Endothelial cell of umbilical vein (primary cell): ENCODE data around the gene NRP2.

ENCODE experiments used
- EZH2 ChIP-seq: IDR thresholded peaks from 2 replicates; pipeline ENCODE4 v1.6.1; 2012; ENCODE audit warnings: borderline replicate concordance, low read depth, mild to moderate bottlenecking, moderate library complexity, low read length, inconsistent platforms; ENCODE audit not compliant: severe bottlenecking
- POLR2AphosphoS5 ChIP-seq: IDR thresholded peaks from 2 replicates; pipeline ENCODE4 v1.6.1; 2012; ENCODE audit warnings: low read depth, mild to moderate bottlenecking, control low read depth, low read length, moderate library complexity; ENCODE audit not compliant: insufficient read depth
- TF ChIP-seq, protein P1 (sequence below), 2 donors: IDR thresholded peaks; 1 replicate in 1 of 2; 2 replicates in 1 of 2; pipeline ENCODE4 v1.5.1; 2011; ENCODE audit warnings: low read length in 2 of 2, mild to moderate bottlenecking in 2 of 2, moderate library complexity in 2 of 2, control low read depth in 1 of 2, inconsistent platforms in 1 of 2, low read depth in 1 of 2; ENCODE audit not compliant: insufficient read depth in 1 of 2; ENCODE audit errors: extremely low read depth in 1 of 2

DNA sequence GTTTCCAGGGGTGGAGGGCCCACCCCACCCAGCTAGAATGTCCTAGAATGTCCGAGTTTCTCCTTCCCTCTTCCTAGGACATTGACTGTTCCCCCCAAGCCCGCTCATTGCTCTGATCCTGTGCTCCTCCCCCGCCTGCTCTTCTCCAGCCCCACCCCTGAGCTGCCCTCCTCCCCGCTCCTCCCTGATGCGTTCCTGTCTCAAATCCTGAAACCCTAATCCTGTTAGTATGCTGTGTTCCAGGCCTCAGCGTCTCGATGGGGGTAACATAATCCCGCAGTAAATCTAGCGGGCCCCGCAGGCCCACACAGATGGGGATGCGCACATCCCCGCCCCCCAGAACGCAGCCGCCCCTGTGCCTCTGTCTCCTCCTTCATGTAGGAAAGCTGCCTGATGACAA is 51.3 kb downstream of the NRP2 start:
- TF ChIP-seq EZH2 (no peak), POLR2AphosphoS5 (no peak)
- TF ChIP-seq, protein P1, sequence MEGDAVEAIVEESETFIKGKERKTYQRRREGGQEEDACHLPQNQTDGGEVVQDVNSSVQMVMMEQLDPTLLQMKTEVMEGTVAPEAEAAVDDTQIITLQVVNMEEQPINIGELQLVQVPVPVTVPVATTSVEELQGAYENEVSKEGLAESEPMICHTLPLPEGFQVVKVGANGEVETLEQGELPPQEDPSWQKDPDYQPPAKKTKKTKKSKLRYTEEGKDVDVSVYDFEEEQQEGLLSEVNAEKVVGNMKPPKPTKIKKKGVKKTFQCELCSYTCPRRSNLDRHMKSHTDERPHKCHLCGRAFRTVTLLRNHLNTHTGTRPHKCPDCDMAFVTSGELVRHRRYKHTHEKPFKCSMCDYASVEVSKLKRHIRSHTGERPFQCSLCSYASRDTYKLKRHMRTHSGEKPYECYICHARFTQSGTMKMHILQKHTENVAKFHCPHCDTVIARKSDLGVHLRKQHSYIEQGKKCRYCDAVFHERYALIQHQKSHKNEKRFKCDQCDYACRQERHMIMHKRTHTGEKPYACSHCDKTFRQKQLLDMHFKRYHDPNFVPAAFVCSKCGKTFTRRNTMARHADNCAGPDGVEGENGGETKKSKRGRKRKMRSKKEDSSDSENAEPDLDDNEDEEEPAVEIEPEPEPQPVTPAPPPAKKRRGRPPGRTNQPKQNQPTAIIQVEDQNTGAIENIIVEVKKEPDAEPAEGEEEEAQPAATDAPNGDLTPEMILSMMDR (IDR thresholded peaks at IDR 0.05; ENCODE audit: extremely low read depth in 1 of 2, insufficient read depth in 1 of 2, low read depth in 1 of 2, low read length in 2 of 2), result no peak
